Measurements from ENCODE around the gene SLC29A3. TPM values are rescaled to one million over a fixed set of nuclear protein-coding genes. Genes with fewer than 3 reads are reported as not detected.

Gene SLC29A3
- total RNA-seq, 3 donors from 2014 or later (not counting 1 experiment from before 2014, with no cell fraction given), result 4.0 to 6.6 (median 5.3) TPM

DNA sequence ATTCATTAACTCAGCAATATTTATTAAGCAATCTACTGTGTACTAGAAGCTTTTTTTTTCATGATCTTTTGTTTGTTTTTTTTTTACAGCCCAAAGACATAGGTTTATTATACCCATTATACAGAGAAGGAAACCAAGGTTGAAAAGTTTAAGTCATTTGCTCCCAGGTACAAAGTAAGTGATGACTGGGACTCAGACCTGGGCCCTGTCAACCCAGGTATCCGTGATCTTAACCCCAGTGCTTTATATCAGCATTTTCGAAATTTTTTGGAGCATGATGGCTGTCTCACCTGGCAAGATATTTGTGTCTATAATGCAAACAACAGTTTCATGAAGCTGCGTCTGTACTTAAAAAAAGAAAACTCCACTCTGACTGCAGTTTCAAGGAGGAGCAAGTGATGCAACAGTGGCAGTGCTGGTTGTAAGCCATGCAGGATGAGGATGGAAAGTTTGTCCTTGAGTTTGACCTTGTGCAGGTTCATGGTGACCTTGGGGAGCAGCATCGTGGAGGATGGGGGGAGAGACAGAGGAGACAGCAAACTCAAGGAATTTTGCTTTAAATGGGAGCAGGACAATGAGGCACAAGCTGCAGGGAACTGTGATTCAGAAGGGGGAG is 11.8 kb downstream of the SLC29A3 start:
- no peak for DNase-seq
- Mint-ChIP-seq H3K36me3 (no peaks in the 10 kb centered on the region), H3K4me3 (no peak overlapping the region), H3K27ac (no peak overlapping the region), H3K27me3 (ENCODE audit: low read depth in 2 of 2) (no peaks in the 10 kb centered on the region), H3K9me3 (no peaks in the 10 kb centered on the region), H3K4me1 (peaks cover 5 to 40% of the 10 kb centered on the region in 2 donors)
- Histone ChIP-seq H3K9me3 (ENCODE audit: control insufficient read depth, insufficient read depth, low read length) (no peaks in the 10 kb centered on the region), H3K27me3 (ENCODE audit: control insufficient read depth, insufficient read depth, low read length) (no peaks in the 10 kb centered on the region), H3K4me1 (ENCODE audit: control insufficient read depth, insufficient read depth, low read length) (peaks cover 10% of the 10 kb centered on the region), H3K4me3 (ENCODE audit: low read length) (no peak overlapping the region), H3K27ac (ENCODE audit: low read length) (no peak overlapping the region), H3K36me3 (ENCODE audit: control insufficient read depth, insufficient read depth, low read length) (peaks cover 6% of the 10 kb centered on the region)
- TF ChIP-seq, protein P1, sequence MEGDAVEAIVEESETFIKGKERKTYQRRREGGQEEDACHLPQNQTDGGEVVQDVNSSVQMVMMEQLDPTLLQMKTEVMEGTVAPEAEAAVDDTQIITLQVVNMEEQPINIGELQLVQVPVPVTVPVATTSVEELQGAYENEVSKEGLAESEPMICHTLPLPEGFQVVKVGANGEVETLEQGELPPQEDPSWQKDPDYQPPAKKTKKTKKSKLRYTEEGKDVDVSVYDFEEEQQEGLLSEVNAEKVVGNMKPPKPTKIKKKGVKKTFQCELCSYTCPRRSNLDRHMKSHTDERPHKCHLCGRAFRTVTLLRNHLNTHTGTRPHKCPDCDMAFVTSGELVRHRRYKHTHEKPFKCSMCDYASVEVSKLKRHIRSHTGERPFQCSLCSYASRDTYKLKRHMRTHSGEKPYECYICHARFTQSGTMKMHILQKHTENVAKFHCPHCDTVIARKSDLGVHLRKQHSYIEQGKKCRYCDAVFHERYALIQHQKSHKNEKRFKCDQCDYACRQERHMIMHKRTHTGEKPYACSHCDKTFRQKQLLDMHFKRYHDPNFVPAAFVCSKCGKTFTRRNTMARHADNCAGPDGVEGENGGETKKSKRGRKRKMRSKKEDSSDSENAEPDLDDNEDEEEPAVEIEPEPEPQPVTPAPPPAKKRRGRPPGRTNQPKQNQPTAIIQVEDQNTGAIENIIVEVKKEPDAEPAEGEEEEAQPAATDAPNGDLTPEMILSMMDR (IDR thresholded peaks at IDR 0.05), result no peak
- intact Hi-C loops (cut with micrococcal nuclease), result no loop called here
- ATAC-seq, result no peak
- 86% methylated on average over 4 of the region's 4 CpGs for WGBS (ENCODE audit: insufficient coverage)

DNA sequence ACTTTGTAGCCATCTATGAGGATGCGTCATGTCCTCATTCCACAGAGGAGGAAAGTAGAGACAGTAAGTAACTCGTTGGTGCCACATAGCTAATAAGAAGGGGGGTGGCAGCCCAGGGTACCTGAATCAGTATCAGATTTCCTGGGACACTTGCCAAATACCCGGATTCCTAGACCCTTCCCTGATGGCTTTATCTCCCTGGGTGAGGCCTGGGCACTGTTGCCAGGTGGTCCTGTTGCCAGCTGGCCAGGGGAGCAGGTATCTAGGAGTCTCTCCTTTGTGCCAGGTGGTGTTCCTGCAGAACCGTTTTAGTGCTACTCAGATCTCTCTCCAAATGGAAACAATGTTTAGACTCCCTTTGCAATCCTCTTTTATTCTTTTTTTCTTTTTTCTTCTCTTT is 12.7 kb downstream of the SLC29A3 start:
- no peak for ATAC-seq
- Histone ChIP-seq H3K27me3 (ENCODE audit: control insufficient read depth, insufficient read depth, low read length) (no peaks in the 10 kb centered on the region), H3K36me3 (ENCODE audit: control insufficient read depth, insufficient read depth, low read length) (peaks cover 6% of the 10 kb centered on the region), H3K27ac (ENCODE audit: low read length) (no peak overlapping the region), H3K4me3 (ENCODE audit: low read length) (no peak overlapping the region), H3K4me1 (ENCODE audit: control insufficient read depth, insufficient read depth, low read length) (peaks cover 10% of the 10 kb centered on the region), H3K9me3 (ENCODE audit: control insufficient read depth, insufficient read depth, low read length) (no peaks in the 10 kb centered on the region)
- no peaks in the 10 kb centered on the region for H3K36me3 Mint-ChIP-seq
- H3K4me3 Mint-ChIP-seq, result no peak overlapping the region
- no peaks in the 10 kb centered on the region for H3K27me3 Mint-ChIP-seq (ENCODE audit: low read depth in 2 of 2)
- DNase-seq, result no peak
- no peak overlapping the region for H3K27ac Mint-ChIP-seq
- intact Hi-C loops (cut with micrococcal nuclease), result no loop called here
- WGBS (ENCODE audit: insufficient coverage), result 83% methylated on average over 4 of the region's 4 CpGs
- H3K9me3 Mint-ChIP-seq, result no peaks in the 10 kb centered on the region
- H3K4me1 Mint-ChIP-seq, result peaks cover 5 to 40% of the 10 kb centered on the region in 2 donors
- TF ChIP-seq, protein P1 (IDR thresholded peaks at IDR 0.05), result no peak

DNA sequence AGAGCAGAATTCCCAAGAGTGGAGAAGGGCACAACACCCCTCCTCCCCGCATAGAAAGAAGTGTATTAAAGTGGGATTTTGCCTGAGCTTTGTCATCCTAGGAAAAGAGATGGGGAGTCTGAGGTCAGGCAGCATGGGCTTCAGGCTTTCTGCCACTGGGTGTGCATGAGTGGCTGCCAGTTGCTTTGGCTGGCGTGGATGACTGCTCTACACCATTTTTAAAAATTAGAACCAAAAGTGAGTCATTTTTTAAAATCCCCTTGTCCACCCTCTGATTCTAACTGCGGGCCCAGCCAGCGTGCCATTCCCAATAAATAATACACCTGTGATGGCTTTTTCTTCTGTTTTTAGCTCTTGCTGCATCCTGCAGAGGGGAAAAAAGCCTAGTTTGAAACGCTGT is 13.4 kb downstream of the SLC29A3 start:
- H3K27ac Mint-ChIP-seq, result no peak overlapping the region
- peaks cover 0 to 40% of the 10 kb centered on the region in 2 donors for H3K4me1 Mint-ChIP-seq
- no peaks in the 10 kb centered on the region for H3K9me3 ChIP-seq (ENCODE audit: control insufficient read depth, insufficient read depth, low read length)
- no peak overlapping the region for H3K4me3 ChIP-seq (ENCODE audit: low read length)
- peaks cover 6% of the 10 kb centered on the region for H3K36me3 ChIP-seq (ENCODE audit: control insufficient read depth, insufficient read depth, low read length)
- TF ChIP-seq, protein P1 (IDR thresholded peaks at IDR 0.05), result no peak
- no peaks in the 10 kb centered on the region for H3K9me3 Mint-ChIP-seq
- 89% methylated on average over 5 of the region's 5 CpGs for WGBS (ENCODE audit: insufficient coverage)
- intact Hi-C loops (cut with micrococcal nuclease), result no loop called here
- no peak overlapping the region for H3K27ac ChIP-seq (ENCODE audit: low read length)
- no peak overlapping the region for H3K4me3 Mint-ChIP-seq
- H3K4me1 ChIP-seq (ENCODE audit: control insufficient read depth, insufficient read depth, low read length), result peaks cover 10% of the 10 kb centered on the region
- H3K27me3 Mint-ChIP-seq (ENCODE audit: low read depth in 2 of 2), result no peaks in the 10 kb centered on the region
- DNase-seq, result no peak
- H3K27me3 ChIP-seq (ENCODE audit: control insufficient read depth, insufficient read depth, low read length), result no peaks in the 10 kb centered on the region
- ATAC-seq, result no peak
- no peaks in the 10 kb centered on the region for H3K36me3 Mint-ChIP-seq

All from natural killer cell (primary cell).